IPS DF 4.7 (cell line): ENCODE data around the gene PRDX4.
"Not testable (repeated sequence)": the region's sequence is repeated elsewhere in the genome, so short reads cannot be mapped to it uniquely, and the experiment has no call there.

Experiments used
- DNase-seq: peaks from one replicate; pipeline ENCODE4 v3.0.0-alpha.2; 2013; ENCODE audit warnings: low spot score; ENCODE audit errors: extremely low read depth

The PRDX4 gene

DNA sequence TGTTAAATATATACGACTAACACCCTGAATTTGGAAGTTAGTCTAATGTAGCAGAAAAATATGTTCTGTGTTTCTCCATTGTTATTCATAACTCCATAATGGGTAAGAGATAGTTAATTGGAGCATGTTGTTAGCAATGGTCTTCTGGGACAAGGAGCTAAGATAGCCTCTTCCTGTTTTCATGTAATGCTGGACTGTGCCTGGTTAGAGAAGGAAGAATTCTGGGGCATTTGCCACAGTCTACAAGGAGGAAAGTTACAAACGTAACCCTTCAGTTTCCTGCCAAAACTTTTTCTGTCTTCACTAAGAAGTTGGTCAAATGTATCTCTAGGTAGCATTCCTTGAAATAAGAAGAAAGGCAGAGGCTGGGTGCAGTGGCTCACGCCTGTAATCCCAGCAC is 5.8 kb downstream of the PRDX4 start:
- DNase-seq: no peak

- not testable (repeated sequence) for DNase-seq
Observed at GRCh38 chrX:23676486-23676885, 9.2 kb downstream of the PRDX4 start.

DNA sequence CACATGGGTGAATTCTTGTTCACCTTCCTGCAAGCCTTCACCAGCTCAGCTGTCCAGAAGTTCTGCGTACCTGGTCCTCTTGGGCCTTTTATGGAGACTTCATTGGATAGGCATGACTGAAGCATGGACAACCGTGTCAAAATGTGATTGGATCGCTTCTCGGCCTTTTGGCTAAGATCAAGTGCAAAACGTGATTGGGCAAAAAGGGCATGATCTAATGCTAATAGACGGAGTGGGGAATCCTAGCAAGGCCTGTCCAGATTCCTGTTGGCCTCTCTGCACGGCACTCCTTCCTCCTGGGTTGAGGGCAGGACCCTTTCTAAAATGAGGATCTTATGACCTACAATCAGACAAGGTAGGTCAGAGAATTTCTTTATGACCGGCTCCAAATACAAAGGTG is 24.9 kb downstream of the PRDX4 start:
- no peak for DNase-seq

- no peak for DNase-seq
Observed at GRCh38 chrX:23694606-23695005, 27.3 kb downstream of the PRDX4 start.

- no peak for DNase-seq
Observed at GRCh38 chrX:23699636-23700194, 32.4 kb downstream of the PRDX4 start.

GRCh38 chrX:23704673-23705206 is 37.4 kb downstream of the PRDX4 start:
- DNase-seq: no peak

GRCh38 chrX:23705235-23705634 is 37.9 kb downstream of the PRDX4 start:
- no peak for DNase-seq

DNA sequence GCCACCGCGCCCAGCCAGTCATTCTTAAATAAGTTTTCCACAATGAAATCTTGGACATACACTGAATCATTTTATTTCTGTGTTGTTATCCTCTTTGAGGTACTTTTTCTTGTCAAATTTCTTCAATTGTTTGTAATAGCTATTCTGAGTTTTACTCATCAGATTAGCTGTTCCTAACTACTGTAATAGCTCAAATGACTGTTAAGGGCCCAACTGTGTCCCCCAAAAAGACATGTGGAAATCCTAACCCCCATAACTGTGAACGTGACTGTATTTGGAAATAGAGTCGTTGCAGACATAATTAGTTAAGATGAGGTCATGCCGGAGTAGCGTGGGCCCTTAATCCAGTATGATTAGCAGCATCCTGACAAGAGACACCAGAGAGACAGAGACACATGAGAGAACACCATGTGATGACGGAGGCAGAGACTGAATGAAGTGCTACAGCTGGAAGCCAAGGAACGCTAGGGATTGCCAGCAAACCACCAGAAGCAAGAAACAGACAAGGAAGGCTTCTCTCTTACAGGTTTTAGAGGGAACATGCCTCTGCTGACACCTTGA is 52.9 kb downstream of the PRDX4 start:
- no peak for DNase-seq

GRCh38 chrX:23726191-23726590 is 58.9 kb downstream of the PRDX4 start:
- DNase-seq: no peak

GRCh38 chrX:23727206-23727605 is 59.9 kb downstream of the PRDX4 start:
- no peak for DNase-seq

GRCh38 chrX:23729214-23729613 is 61.9 kb downstream of the PRDX4 start:
- no peak for DNase-seq

- no peak for DNase-seq
Observed at GRCh38 chrX:23731951-23732350, 64.7 kb downstream of the PRDX4 start.

GRCh38 chrX:23732704-23733103 is 65.4 kb downstream of the PRDX4 start:
- DNase-seq: no peak
